Mammary epithelial cell (primary cell): Measurements from ENCODE around the gene ESM1.

ENCODE experiments used
- CTCF ChIP-seq, 2 donors: IDR thresholded peaks in 1 of 2; conservative IDR thresholded peaks in 1 of 2; 2 replicates each; pipeline ENCODE4 v1.5.1; 2011 to 2012; ENCODE audit warnings: inconsistent platforms in 2 of 2, low read length in 2 of 2, mild to moderate bottlenecking in 2 of 2, control low read depth in 1 of 2, low read depth in 1 of 2; ENCODE audit not compliant: insufficient read depth in 1 of 2; ENCODE audit errors: extremely low read depth in 1 of 2
- EZH2 ChIP-seq: IDR thresholded peaks from 2 replicates; pipeline ENCODE4 v1.6.1; 2012; ENCODE audit warnings: low read length, inconsistent platforms, borderline replicate concordance

- no peak for TF ChIP-seq EZH2
- no peak for TF ChIP-seq CTCF (conservative IDR thresholded peaks at IDR 0.05 in 1 of 2, IDR thresholded peaks at IDR 0.05 in 1 of 2; ENCODE audit: extremely low read depth in 1 of 2, insufficient read depth in 1 of 2, low read depth in 1 of 2, low read length in 2 of 2)
Observed at GRCh38 chr5:54981928-54982327, 3.5 kb downstream of the ESM1 start.
